HG02970 (cell line): ENCODE results near the gene ADGRG4.

Source experiments
- ATAC-seq: cut with Tn5 transposase; IDR thresholded peaks from one replicate; pipeline ENCODE4 v1.9.1; 2021; ENCODE audit warnings: mild to moderate bottlenecking, moderate library complexity, moderate number of reproducible peaks; ENCODE audit not compliant: unreplicated experiment, low FRiP score

ADGRG4 gene

GRCh38 chrX:136453114-136453513 lies 152.4 kb downstream of the ADGRG4 start:
- no peak for ATAC-seq

GRCh38 chrX:136453771-136454170 lies 153.0 kb downstream of the ADGRG4 start:
- ATAC-seq = no peak

GRCh38 chrX:136456133-136456532 lies 155.4 kb downstream of the ADGRG4 start:
- no peak for ATAC-seq

- no peak for ATAC-seq
Observed at GRCh38 chrX:136457303-136457917, 156.6 kb downstream of the ADGRG4 start.

GRCh38 chrX:136464589-136464988 lies 163.8 kb downstream of the ADGRG4 start:
- ATAC-seq = no peak
